Caco-2 (cell line): ENCODE results near the gene TUBA1C. TPM values are rescaled to one million over a fixed set of nuclear protein-coding genes. Genes with fewer than 3 reads are reported as not detected.

Experiments
- BruUV-seq: library from RNA; stranded (reverse); fragments of 400-500 nt; replicated peaks from 2 replicates; lab custom pipeline; 2021; lab: Mats Ljungman, UMichigan
- CTCF ChIA-PET: fragments of 300-600 bp; sonication (Branson Sonifier 250); formaldehyde crosslinking; loops from one replicate; lab custom pipeline; 2022; ENCODE audit warnings: antibody characterized with exemption; lab: Charles Lee
- POLR2A ChIA-PET: fragments of 300-600 bp; sonication (Branson Sonifier 250); formaldehyde crosslinking; loops from one replicate; lab custom pipeline; 2022; ENCODE audit warnings: antibody characterized with exemption; lab: Charles Lee
- DNase-seq, 2 experiments: peaks; one replicate each; pipeline versions ENCODE4 v3.0.0 to v3.0.0-alpha.2; 2020 to 2022
- H3K27me3 ChIP-seq: replicated peaks from 2 replicates; pipeline ENCODE4 v1.6.0; 2011; ENCODE audit warnings: low read length; ENCODE audit not compliant: control insufficient read depth, insufficient read depth
- H3K36me3 ChIP-seq: 2 replicates; pipeline ENCODE4 v1.5.1; 2011; ENCODE audit warnings: low read length; ENCODE audit not compliant: control insufficient read depth, insufficient read depth
- H3K4me1 ChIP-seq: fragments of 250-450 bp; sonication (Bioruptor Pico); 2 replicates; pipeline ENCODE4 v1.5.1; 2020; ENCODE audit warnings: mild to moderate bottlenecking
- H3K4me3 ChIP-seq: 2 replicates; pipeline ENCODE4 v1.5.1; 2011; ENCODE audit warnings: low read depth, mild to moderate bottlenecking, control low read depth, low read length
- H3K9me3 ChIP-seq: fragments of 250-450 bp; sonication (Bioruptor Pico); 2 replicates; pipeline ENCODE4 v1.5.1; 2020; ENCODE audit warnings: mild to moderate bottlenecking, moderate library complexity
- H3K27ac Mint-ChIP-seq: one replicate; pipeline ENCODE4 v1.8.0; 2022; ENCODE audit warnings: mixed read lengths; ENCODE audit not compliant: unreplicated experiment
- H3K27me3 Mint-ChIP-seq: one replicate; pipeline ENCODE4 v1.8.0; 2022; ENCODE audit warnings: mixed read lengths; ENCODE audit not compliant: insufficient read depth, unreplicated experiment
- H3K36me3 Mint-ChIP-seq: one replicate; pipeline ENCODE4 v1.8.0; 2022; ENCODE audit warnings: mild to moderate bottlenecking, mixed read lengths; ENCODE audit not compliant: insufficient read depth, unreplicated experiment
- H3K4me1 Mint-ChIP-seq: one replicate; pipeline ENCODE4 v1.8.0; 2022; ENCODE audit warnings: low read depth, mixed read lengths; ENCODE audit not compliant: unreplicated experiment
- H3K4me3 Mint-ChIP-seq: one replicate; pipeline ENCODE4 v1.8.0; 2022; ENCODE audit warnings: mild to moderate bottlenecking, moderate library complexity, mixed read lengths; ENCODE audit not compliant: unreplicated experiment
- H3K9me3 Mint-ChIP-seq: one replicate; pipeline ENCODE4 v1.8.0; 2022; ENCODE audit warnings: mixed read lengths; ENCODE audit not compliant: unreplicated experiment
- CTCF ChIP-seq, 2 experiments: fragments of 200-600 bp in 1 of 2; IDR thresholded peaks; 1 replicate in 1 of 2; 2 replicates in 1 of 2; pipeline versions ENCODE4 v1.5.1 to v1.8.0; 2011 to 2022; ENCODE audit warnings: antibody characterized with exemption in 1 of 2, control low read depth in 1 of 2, inconsistent platforms in 1 of 2, low read depth in 1 of 2, low read length in 1 of 2, mild to moderate bottlenecking in 1 of 2, moderate library complexity in 1 of 2; ENCODE audit not compliant: insufficient read depth in 1 of 2, severe bottlenecking in 1 of 2, unreplicated experiment in 1 of 2
- intact Hi-C: fragments of 100-400 bp; cut with micrococcal nuclease; formaldehyde crosslinking; loops from one replicate; pipeline ENCODE4 v1.10.0; 2022; ENCODE audit not compliant: unreplicated experiment
- total RNA-seq: library from RNA; stranded (reverse); gene quantifications from 2 replicates; pipeline ENCODE4 v1.2.3, GENCODE V29; 2022

TUBA1C gene
- total RNA-seq, 1 experiment from 2014 or later: 638 TPM

DNA sequence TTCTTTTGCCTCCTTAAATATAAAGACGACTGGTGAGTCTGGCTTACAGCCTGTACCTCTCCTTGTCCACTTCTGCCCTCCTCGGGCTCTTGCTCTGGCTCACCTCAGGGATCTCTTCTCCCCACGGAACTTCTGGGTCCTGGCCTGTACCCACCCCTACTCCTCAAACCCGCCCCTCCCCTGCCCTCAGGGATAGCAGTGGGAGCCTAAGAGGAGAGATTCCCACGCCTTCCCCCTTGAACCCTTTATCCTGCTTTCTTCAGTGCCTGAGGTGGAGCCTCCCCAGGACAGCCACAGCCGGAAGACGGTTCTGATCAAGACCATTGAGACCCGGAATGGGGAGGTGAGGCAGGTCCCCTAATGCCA is 32.8 kb downstream of the TUBA1C start:
- intact Hi-C loops: loop anchor here (1.0 to 2.0 kb wide), 4 partner anchors 9 to 49 kb away; partner anchors contain the start of genes DNAJC22, TROAP and TUBA1C
- H3K27me3 ChIP-seq: no peaks in the 10 kb centered on the region
- DNase-seq: no peak
- TF ChIP-seq CTCF (IDR thresholded peaks at IDR 0.05; ENCODE audit: insufficient read depth in 1 of 2, low read depth in 1 of 2, low read length in 1 of 2, severe bottlenecking in 1 of 2, unreplicated experiment in 1 of 2): no peak
- no TSS peak for BruUV-seq
- Mint-ChIP-seq H3K27me3 (peaks cover 2% of the 10 kb centered on the region), H3K27ac (no peak overlapping the region), H3K9me3 (no peaks in the 10 kb centered on the region), H3K4me3 (peak overlapping the region; percentile 79), H3K36me3 (no peaks in the 10 kb centered on the region), H3K4me1 (peaks cover 23% of the 10 kb centered on the region)
- no peaks in the 10 kb centered on the region for H3K36me3 ChIP-seq
- ChIA-PET POLR2A (interaction anchor here (1.1 to 1.3 kb wide), 4 partner anchors 25 to 444 kb away, joined by 4 to 20 read pairs (median 8); partner anchors contain the start of genes SPATS2, TMBIM6 and TROAP), CTCF (interaction anchor here (0.5 to 3.1 kb wide), 32 partner anchors 8 to 787 kb away, joined by 3 to 48 read pairs (median 5); partner anchors contain the start of genes C1QL4, DNAJC22, RHEBL1 and SMARCD1)
- peak overlapping the region; percentile 69 for H3K4me3 ChIP-seq
- H3K9me3 ChIP-seq: no peaks in the 10 kb centered on the region
- H3K4me1 ChIP-seq: 0 out of 2 replicates have a peak, but pooled peaks cover 10% of the 10 kb centered on the region

DNA sequence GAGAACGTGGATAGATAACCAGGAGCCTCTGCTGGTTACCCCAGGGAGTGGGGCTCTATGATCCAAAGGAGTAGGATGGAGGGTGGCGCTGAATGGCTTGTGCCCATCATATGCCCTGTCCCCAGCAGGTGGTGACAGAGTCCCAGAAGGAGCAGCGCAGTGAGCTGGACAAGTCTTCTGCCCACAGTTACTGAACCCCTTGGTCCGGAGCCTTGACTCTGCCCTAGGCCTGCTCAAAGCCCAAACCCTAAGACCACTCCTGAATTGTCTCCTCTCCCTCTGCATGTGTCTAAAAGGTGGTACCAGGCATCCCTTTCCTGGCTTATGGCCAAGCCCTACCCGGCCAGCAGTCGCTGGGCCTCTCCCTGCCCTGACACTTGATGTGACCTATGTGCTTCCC is 33.3 kb downstream of the TUBA1C start:
- ChIA-PET POLR2A (no interaction called here), CTCF (interaction anchor here (0.6 to 3.0 kb wide), 8 partner anchors 10 to 60 kb away, joined by 3 to 41 read pairs (median 6); partner anchors contain the start of genes C1QL4 and DNAJC22)
- Histone ChIP-seq H3K36me3 (no peaks in the 10 kb centered on the region), H3K4me1 (0 out of 2 replicates have a peak, but pooled peaks cover 10% of the 10 kb centered on the region), H3K27me3 (no peaks in the 10 kb centered on the region), H3K4me3 (no peak overlapping the region), H3K9me3 (no peaks in the 10 kb centered on the region)
- peak overlapping the region; percentile 79 for H3K4me3 Mint-ChIP-seq
- DNase-seq: no peak
- H3K36me3 Mint-ChIP-seq: no peaks in the 10 kb centered on the region
- peak in 1 of 2 experiments; percentile 23 for TF ChIP-seq CTCF (IDR thresholded peaks at IDR 0.05; ENCODE audit: insufficient read depth in 1 of 2, low read depth in 1 of 2, low read length in 1 of 2, severe bottlenecking in 1 of 2, unreplicated experiment in 1 of 2)
- peaks cover 5% of the 10 kb centered on the region for H3K27me3 Mint-ChIP-seq
- H3K9me3 Mint-ChIP-seq: no peaks in the 10 kb centered on the region
- peaks cover 23% of the 10 kb centered on the region for H3K4me1 Mint-ChIP-seq
- no peak overlapping the region for H3K27ac Mint-ChIP-seq
- no TSS peak for BruUV-seq
- intact Hi-C loops: no loop called here

- TF ChIP-seq CTCF (IDR thresholded peaks at IDR 0.05; ENCODE audit: insufficient read depth in 1 of 2, low read depth in 1 of 2, low read length in 1 of 2, severe bottlenecking in 1 of 2, unreplicated experiment in 1 of 2): no peak
- H3K27ac Mint-ChIP-seq: peak overlapping the region; percentile 48
- H3K4me1 Mint-ChIP-seq: peaks cover 30% of the 10 kb centered on the region
- POLR2A ChIA-PET: no interaction called here
- CTCF ChIA-PET: no interaction called here
- Histone ChIP-seq H3K4me1 (0 out of 2 replicates have a peak, but pooled peaks cover 10% of the 10 kb centered on the region), H3K27me3 (no peaks in the 10 kb centered on the region), H3K9me3 (no peaks in the 10 kb centered on the region), H3K4me3 (no peak overlapping the region), H3K36me3 (no peaks in the 10 kb centered on the region)
- no peaks in the 10 kb centered on the region for H3K36me3 Mint-ChIP-seq
- H3K27me3 Mint-ChIP-seq: peaks cover 5% of the 10 kb centered on the region
- intact Hi-C loops: no loop called here
- peak overlapping the region; percentile 22 for H3K4me3 Mint-ChIP-seq
- DNase-seq: peak in 1 of 2 experiments; percentile 57
- BruUV-seq: no TSS peak
- H3K9me3 Mint-ChIP-seq: no peaks in the 10 kb centered on the region
Observed at GRCh38 chr12:49301760-49302159, 36.9 kb downstream of the TUBA1C start.
